ENCODE measurements around the gene NCAPD3. TPM values are rescaled to one million over a fixed set of nuclear protein-coding genes. Genes with fewer than 3 reads are reported as not detected.

NCAPD3 gene
- total RNA-seq, 2 donors from 2014 or later: 42.6 to 45.5 TPM

DNA sequence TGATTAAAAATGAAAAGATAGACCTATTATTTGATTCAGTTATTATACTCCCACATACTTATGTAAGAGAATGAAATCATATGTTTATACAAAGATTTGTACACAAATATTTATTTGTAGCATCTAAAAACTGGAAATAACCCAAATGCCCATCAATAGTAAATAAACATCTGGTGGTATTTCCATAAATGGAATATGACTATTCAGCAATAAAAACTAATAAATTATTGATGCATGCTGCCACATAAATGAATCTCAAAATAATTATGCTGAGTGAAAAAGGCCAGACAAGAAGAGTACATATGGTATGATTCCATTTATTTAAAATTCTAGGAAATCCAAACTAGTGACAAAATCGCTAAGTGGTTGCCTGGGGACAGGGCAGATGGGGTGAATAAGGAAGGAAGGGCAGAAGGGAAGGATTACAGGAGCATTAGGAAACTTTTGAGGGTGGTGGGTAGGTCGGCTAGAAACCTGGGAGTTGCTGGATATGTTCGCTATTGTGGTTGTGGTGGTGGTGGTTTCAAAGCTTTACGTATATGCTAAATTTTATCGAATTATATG, 113.4 kb downstream of the NCAPD3 start:
- no peak overlapping the region for H3K4me3 ChIP-seq (ENCODE audit: low read length)

More for the DNA sequence above, 113.4 kb downstream of the NCAPD3 start:
- Histone ChIP-seq H3K27ac (ENCODE audit: low read depth, low read length) (no peak overlapping the region), H3K9ac (ENCODE audit: extremely low read depth, low read length, poor library complexity, severe bottlenecking) (no peak overlapping the region), H3K36me3 (ENCODE audit: control insufficient read depth, insufficient read depth, low read length) (no peaks in the 10 kb centered on the region), H3K9me3 (ENCODE audit: control insufficient read depth, low read length) (peaks cover 7% of the 10 kb centered on the region), H3K27me3 (ENCODE audit: control insufficient read depth, insufficient read depth, low read length, poor library complexity, severe bottlenecking) (no peaks in the 10 kb centered on the region), H3K4me1 (ENCODE audit: control insufficient read depth, insufficient read depth, low read length) (no peaks in the 10 kb centered on the region)
- TF ChIP-seq, protein P1, sequence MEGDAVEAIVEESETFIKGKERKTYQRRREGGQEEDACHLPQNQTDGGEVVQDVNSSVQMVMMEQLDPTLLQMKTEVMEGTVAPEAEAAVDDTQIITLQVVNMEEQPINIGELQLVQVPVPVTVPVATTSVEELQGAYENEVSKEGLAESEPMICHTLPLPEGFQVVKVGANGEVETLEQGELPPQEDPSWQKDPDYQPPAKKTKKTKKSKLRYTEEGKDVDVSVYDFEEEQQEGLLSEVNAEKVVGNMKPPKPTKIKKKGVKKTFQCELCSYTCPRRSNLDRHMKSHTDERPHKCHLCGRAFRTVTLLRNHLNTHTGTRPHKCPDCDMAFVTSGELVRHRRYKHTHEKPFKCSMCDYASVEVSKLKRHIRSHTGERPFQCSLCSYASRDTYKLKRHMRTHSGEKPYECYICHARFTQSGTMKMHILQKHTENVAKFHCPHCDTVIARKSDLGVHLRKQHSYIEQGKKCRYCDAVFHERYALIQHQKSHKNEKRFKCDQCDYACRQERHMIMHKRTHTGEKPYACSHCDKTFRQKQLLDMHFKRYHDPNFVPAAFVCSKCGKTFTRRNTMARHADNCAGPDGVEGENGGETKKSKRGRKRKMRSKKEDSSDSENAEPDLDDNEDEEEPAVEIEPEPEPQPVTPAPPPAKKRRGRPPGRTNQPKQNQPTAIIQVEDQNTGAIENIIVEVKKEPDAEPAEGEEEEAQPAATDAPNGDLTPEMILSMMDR (conservative IDR thresholded peaks at IDR 0.05): no peak
- peaks cover 24% of the 10 kb centered on the region for H3K9me3 Mint-ChIP-seq
- no peak overlapping the region for H3K27ac Mint-ChIP-seq
- DNase-seq: no peak
- no peaks in the 10 kb centered on the region for H3K27me3 Mint-ChIP-seq (ENCODE audit: insufficient read depth)
- H3K4me3 Mint-ChIP-seq: no peak overlapping the region
- WGBS, 2 experiments (ENCODE audit: insufficient coverage in 1 of 2, insufficient read length in 1 of 2): 83 to 93% methylated on average over 1 to 3 of the region's 5 CpGs
- H3K36me3 Mint-ChIP-seq (ENCODE audit: low read depth): peaks cover 4% of the 10 kb centered on the region
- H3K4me1 Mint-ChIP-seq: peaks cover 6% of the 10 kb centered on the region

Other genes starting within 250 kb of the NCAPD3 start
- gene JAM3, start 154.9 kb downstream of the NCAPD3 start, total RNA-seq: 10 to 100 TPM; 35.8 to 41.8 TPM
- gene VPS26B, start 704 bp upstream of the NCAPD3 start, total RNA-seq: 10 to 100 TPM; 32.5 to 33.6 TPM
- gene THYN1, start 29.4 kb upstream of the NCAPD3 start, total RNA-seq: 10 to 100 TPM; 61.3 to 81.6 TPM
- 10 to 100 TPM; 35.3 to 37.2 TPM for gene ACAD8, start 29.6 kb upstream of the NCAPD3 start, total RNA-seq
- 1 to 10 TPM; 2.3 to 7.1 TPM for gene GLB1L3, start 52.4 kb upstream of the NCAPD3 start, total RNA-seq
- 10 to 100 TPM in 1 of 2 donors, 1 to 10 TPM in 1; 9.9 to 12.5 TPM for gene GLB1L2, start 108.0 kb upstream of the NCAPD3 start, total RNA-seq
- 10 to 100 TPM; 20.6 to 29.5 TPM for gene B3GAT1, start 188.3 kb upstream of the NCAPD3 start, total RNA-seq